IgD-negative memory B cell (primary cell): Measurements from ENCODE around the gene THSD4. TPM values are rescaled to one million over a fixed set of nuclear protein-coding genes. Genes with fewer than 3 reads are reported as not detected.

Experiments used
- H3K27ac Mint-ChIP-seq, 3 donors: one replicate each; pipeline ENCODE4 v1.8.0; 2020 to 2022; ENCODE audit warnings: mild to moderate bottlenecking in 3 of 3, mixed read lengths in 3 of 3, moderate library complexity in 1 of 3
- H3K27me3 Mint-ChIP-seq: one replicate; pipeline ENCODE4 v1.8.0; 2021; ENCODE audit warnings: mixed read lengths
- H3K36me3 Mint-ChIP-seq: one replicate; pipeline ENCODE4 v1.8.0; 2020; ENCODE audit warnings: mild to moderate bottlenecking, mixed read lengths
- H3K4me1 Mint-ChIP-seq, 3 donors: one replicate each; pipeline ENCODE4 v1.8.0; 2020 to 2022; ENCODE audit warnings: mixed read lengths in 3 of 3, mild to moderate bottlenecking in 1 of 3
- H3K4me3 Mint-ChIP-seq, 4 donors: one replicate each; pipeline ENCODE4 v1.8.0; 2020 to 2022; ENCODE audit warnings: mild to moderate bottlenecking in 4 of 4, mixed read lengths in 4 of 4, moderate library complexity in 3 of 4
- H3K9me3 Mint-ChIP-seq, 3 donors: one replicate each; pipeline ENCODE4 v1.8.0; 2020 to 2021; ENCODE audit warnings: mixed read lengths in 3 of 3, mild to moderate bottlenecking in 1 of 3
- polyA plus RNA-seq: library from polyadenylated mRNA; unstranded; fragments of 300-500 nt; fragmentation: Illumina TruSeq; gene quantifications from one replicate; pipeline ENCODE4 v1.2.3, GENCODE V29; 2021

Gene THSD4
- polyA plus RNA-seq, 1 donor from 2014 or later: not detected

- Mint-ChIP-seq H3K36me3 (no peaks in the 10 kb centered on the region), H3K27me3 (peaks cover 6% of the 10 kb centered on the region), H3K27ac (no peak overlapping the region), H3K4me1 (peaks cover 0 to 3% (median 0%) of the 10 kb centered on the region in 3 donors), H3K9me3 (no peaks in the 10 kb centered on the region), H3K4me3 (no peak overlapping the region)
These were observed 633.0 kb downstream of the THSD4 start for GRCh38 chr15:71748293-71748718.

GRCh38 chr15:71749500-71749899 lies 634.2 kb downstream of the THSD4 start:
- Mint-ChIP-seq H3K27me3 (peaks cover 6% of the 10 kb centered on the region), H3K27ac (no peak overlapping the region), H3K4me1 (peaks cover 0 to 1% (median 0%) of the 10 kb centered on the region in 3 donors), H3K4me3 (no peak overlapping the region), H3K9me3 (no peaks in the 10 kb centered on the region), H3K36me3 (no peaks in the 10 kb centered on the region)

GRCh38 chr15:71752128-71752527 lies 636.9 kb downstream of the THSD4 start:
- Mint-ChIP-seq H3K4me1 (peaks cover 0 to 1% (median 0%) of the 10 kb centered on the region in 3 donors), H3K27me3 (peaks cover 2% of the 10 kb centered on the region), H3K9me3 (peaks cover 0 to 2% (median 0%) of the 10 kb centered on the region in 3 donors), H3K27ac (no peak overlapping the region), H3K4me3 (no peak overlapping the region), H3K36me3 (no peaks in the 10 kb centered on the region)

GRCh38 chr15:71752604-71753289 lies 637.5 kb downstream of the THSD4 start:
- no peak overlapping the region for H3K27ac Mint-ChIP-seq
- H3K4me1 Mint-ChIP-seq: no peaks in the 10 kb centered on the region
- H3K9me3 Mint-ChIP-seq: peaks cover 0 to 2% (median 0%) of the 10 kb centered on the region in 3 donors
- no peak overlapping the region for H3K4me3 Mint-ChIP-seq
- H3K36me3 Mint-ChIP-seq: no peaks in the 10 kb centered on the region
- peaks cover 2% of the 10 kb centered on the region for H3K27me3 Mint-ChIP-seq

- Mint-ChIP-seq H3K36me3 (no peaks in the 10 kb centered on the region), H3K4me3 (no peak overlapping the region), H3K9me3 (peaks cover 0 to 2% (median 0%) of the 10 kb centered on the region in 3 donors), H3K4me1 (no peaks in the 10 kb centered on the region), H3K27me3 (no peaks in the 10 kb centered on the region), H3K27ac (no peak overlapping the region)
These were observed 638.1 kb downstream of the THSD4 start for GRCh38 chr15:71753346-71753745.

GRCh38 chr15:71754660-71755059 lies 639.4 kb downstream of the THSD4 start:
- no peaks in the 10 kb centered on the region for H3K4me1 Mint-ChIP-seq
- peaks cover 0 to 2% (median 0%) of the 10 kb centered on the region in 3 donors for H3K9me3 Mint-ChIP-seq
- H3K27me3 Mint-ChIP-seq: no peaks in the 10 kb centered on the region
- H3K27ac Mint-ChIP-seq: no peak overlapping the region
- H3K36me3 Mint-ChIP-seq: no peaks in the 10 kb centered on the region
- no peak overlapping the region for H3K4me3 Mint-ChIP-seq

- no peaks in the 10 kb centered on the region for H3K27me3 Mint-ChIP-seq
- H3K4me1 Mint-ChIP-seq: no peaks in the 10 kb centered on the region
- H3K9me3 Mint-ChIP-seq: peaks cover 0 to 3% (median 2%) of the 10 kb centered on the region in 3 donors
- H3K27ac Mint-ChIP-seq: no peak overlapping the region
- no peak overlapping the region for H3K4me3 Mint-ChIP-seq
- no peaks in the 10 kb centered on the region for H3K36me3 Mint-ChIP-seq
These were observed 640.1 kb downstream of the THSD4 start for GRCh38 chr15:71755092-71755970.

GRCh38 chr15:71756599-71757352 lies 641.5 kb downstream of the THSD4 start:
- H3K36me3 Mint-ChIP-seq: no peaks in the 10 kb centered on the region
- H3K27ac Mint-ChIP-seq: no peak overlapping the region
- no peak overlapping the region for H3K4me3 Mint-ChIP-seq
- peaks cover 4 to 12% (median 10%) of the 10 kb centered on the region in 3 donors for H3K9me3 Mint-ChIP-seq
- H3K27me3 Mint-ChIP-seq: no peaks in the 10 kb centered on the region
- H3K4me1 Mint-ChIP-seq: no peaks in the 10 kb centered on the region

- Mint-ChIP-seq H3K27ac (no peak overlapping the region), H3K9me3 (peaks cover 6 to 16% (median 11%) of the 10 kb centered on the region in 3 donors), H3K27me3 (no peaks in the 10 kb centered on the region), H3K4me3 (no peak overlapping the region), H3K4me1 (no peaks in the 10 kb centered on the region), H3K36me3 (no peaks in the 10 kb centered on the region)
These were observed 642.7 kb downstream of the THSD4 start for GRCh38 chr15:71757741-71758530.

- Mint-ChIP-seq H3K4me3 (no peak overlapping the region), H3K4me1 (no peaks in the 10 kb centered on the region), H3K9me3 (peaks cover 6 to 16% (median 11%) of the 10 kb centered on the region in 3 donors), H3K27me3 (no peaks in the 10 kb centered on the region), H3K27ac (no peak overlapping the region), H3K36me3 (no peaks in the 10 kb centered on the region)
These were observed 643.4 kb downstream of the THSD4 start for GRCh38 chr15:71758711-71759110.

GRCh38 chr15:71760852-71761251 lies 645.6 kb downstream of the THSD4 start:
- Mint-ChIP-seq H3K4me3 (no peak overlapping the region), H3K9me3 (peaks cover 6 to 16% (median 11%) of the 10 kb centered on the region in 3 donors), H3K4me1 (no peaks in the 10 kb centered on the region), H3K27ac (no peak overlapping the region), H3K27me3 (peaks cover 3% of the 10 kb centered on the region), H3K36me3 (no peaks in the 10 kb centered on the region)

GRCh38 chr15:71761649-71762048 lies 646.4 kb downstream of the THSD4 start:
- no peaks in the 10 kb centered on the region for H3K4me1 Mint-ChIP-seq
- H3K27me3 Mint-ChIP-seq: peaks cover 4% of the 10 kb centered on the region
- H3K36me3 Mint-ChIP-seq: no peaks in the 10 kb centered on the region
- no peak overlapping the region for H3K4me3 Mint-ChIP-seq
- H3K27ac Mint-ChIP-seq: no peak overlapping the region
- peaks cover 6 to 16% (median 9%) of the 10 kb centered on the region in 3 donors for H3K9me3 Mint-ChIP-seq

GRCh38 chr15:71768184-71768583 lies 652.9 kb downstream of the THSD4 start:
- H3K36me3 Mint-ChIP-seq: peaks cover 2% of the 10 kb centered on the region
- no peak overlapping the region for H3K27ac Mint-ChIP-seq
- no peak overlapping the region for H3K4me3 Mint-ChIP-seq
- no peaks in the 10 kb centered on the region for H3K9me3 Mint-ChIP-seq
- peaks cover 4% of the 10 kb centered on the region for H3K27me3 Mint-ChIP-seq
- no peaks in the 10 kb centered on the region for H3K4me1 Mint-ChIP-seq

GRCh38 chr15:71773206-71773859 lies 658.1 kb downstream of the THSD4 start:
- no peaks in the 10 kb centered on the region for H3K27me3 Mint-ChIP-seq
- no peaks in the 10 kb centered on the region for H3K9me3 Mint-ChIP-seq
- no peak overlapping the region for H3K4me3 Mint-ChIP-seq
- H3K4me1 Mint-ChIP-seq: no peaks in the 10 kb centered on the region
- peaks cover 2% of the 10 kb centered on the region for H3K36me3 Mint-ChIP-seq
- H3K27ac Mint-ChIP-seq: no peak overlapping the region
